Thoracic aorta (tissue), 2 donors: ENCODE results near the gene ZFC3H1. TPM values are rescaled to one million over a fixed set of nuclear protein-coding genes. Genes with fewer than 3 reads are reported as not detected.

ENCODE experiments used
- ATAC-seq: fragments of 150-250 bp; one replicate; pipeline ENCODE4 v1.8.0; 2017; ENCODE audit warnings: low read depth; ENCODE audit not compliant: insufficient number of reproducible peaks, low FRiP score
- DNase-seq: peaks from one replicate; pipeline ENCODE4 v3.0.0-alpha.2; 2020; ENCODE audit warnings: low spot score
- H3K27ac ChIP-seq, 2 donors: fragments of 200-600 bp; sonication (generic); 1 replicate in 1 of 2; 2 replicates in 1 of 2; pipeline ENCODE4 v1.5.1; 2016; ENCODE audit warnings: mild to moderate bottlenecking in 2 of 2, moderate library complexity in 2 of 2
- H3K27me3 ChIP-seq: fragments of 200-600 bp; sonication (generic); replicated peaks from 2 replicates; pipeline ENCODE4 v1.6.0; 2016; ENCODE audit warnings: mild to moderate bottlenecking; ENCODE audit not compliant: insufficient read depth
- H3K36me3 ChIP-seq: fragments of 200-600 bp; sonication (generic); one replicate; pipeline ENCODE4 v1.5.1; 2016
- H3K4me1 ChIP-seq, 2 donors: fragments of 200-600 bp; sonication (generic); 1 replicate in 1 of 2; 2 replicates in 1 of 2; pipeline versions ENCODE4 v1.5.1 to v1.6.0; 2016; ENCODE audit warnings: low read depth in 2 of 2, mild to moderate bottlenecking in 1 of 2; ENCODE audit not compliant: control insufficient read depth in 1 of 2
- H3K4me3 ChIP-seq: fragments of 200-600 bp; sonication (generic); 2 replicates; pipeline ENCODE4 v1.5.1; 2016; ENCODE audit warnings: mild to moderate bottlenecking
- H3K9me3 ChIP-seq: fragments of 200-600 bp; sonication (generic); 2 replicates; pipeline ENCODE4 v1.5.1; 2016
- total RNA-seq, 2 donors: library from RNA; depleted of rRNA; stranded (reverse); fragments of >200 nt; gene quantifications; one replicate each; pipeline versions ENCODE4 v1.1.0 to v1.2.3, GENCODE V29; 2016
- TF ChIP-seq, protein P1 (sequence below): fragments of 200-600 bp; sonication (generic); IDR thresholded peaks from one replicate; pipeline ENCODE4 v1.5.1; 2019; ENCODE audit warnings: antibody characterized with exemption

Gene ZFC3H1
- total RNA-seq, 2 donors from 2014 or later: 48.6 to 101 TPM

GRCh38 chr12:71661977-71662530, 1.6 kb downstream of the ZFC3H1 start:
- no peak for ATAC-seq
- Histone ChIP-seq H3K4me3 (peak overlapping the region; percentile 86), H3K9me3 (no peaks in the 10 kb centered on the region), H3K4me1 (peaks cover 14 to 35% of the 10 kb centered on the region in 2 donors), H3K27me3 (no peaks in the 10 kb centered on the region), H3K27ac (peak overlapping the region in 1 of 2 donors; percentile 96), H3K36me3 (peaks cover 24% of the 10 kb centered on the region)
- no peak for DNase-seq
- TF ChIP-seq, protein P1, sequence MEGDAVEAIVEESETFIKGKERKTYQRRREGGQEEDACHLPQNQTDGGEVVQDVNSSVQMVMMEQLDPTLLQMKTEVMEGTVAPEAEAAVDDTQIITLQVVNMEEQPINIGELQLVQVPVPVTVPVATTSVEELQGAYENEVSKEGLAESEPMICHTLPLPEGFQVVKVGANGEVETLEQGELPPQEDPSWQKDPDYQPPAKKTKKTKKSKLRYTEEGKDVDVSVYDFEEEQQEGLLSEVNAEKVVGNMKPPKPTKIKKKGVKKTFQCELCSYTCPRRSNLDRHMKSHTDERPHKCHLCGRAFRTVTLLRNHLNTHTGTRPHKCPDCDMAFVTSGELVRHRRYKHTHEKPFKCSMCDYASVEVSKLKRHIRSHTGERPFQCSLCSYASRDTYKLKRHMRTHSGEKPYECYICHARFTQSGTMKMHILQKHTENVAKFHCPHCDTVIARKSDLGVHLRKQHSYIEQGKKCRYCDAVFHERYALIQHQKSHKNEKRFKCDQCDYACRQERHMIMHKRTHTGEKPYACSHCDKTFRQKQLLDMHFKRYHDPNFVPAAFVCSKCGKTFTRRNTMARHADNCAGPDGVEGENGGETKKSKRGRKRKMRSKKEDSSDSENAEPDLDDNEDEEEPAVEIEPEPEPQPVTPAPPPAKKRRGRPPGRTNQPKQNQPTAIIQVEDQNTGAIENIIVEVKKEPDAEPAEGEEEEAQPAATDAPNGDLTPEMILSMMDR: no peak

DNA sequence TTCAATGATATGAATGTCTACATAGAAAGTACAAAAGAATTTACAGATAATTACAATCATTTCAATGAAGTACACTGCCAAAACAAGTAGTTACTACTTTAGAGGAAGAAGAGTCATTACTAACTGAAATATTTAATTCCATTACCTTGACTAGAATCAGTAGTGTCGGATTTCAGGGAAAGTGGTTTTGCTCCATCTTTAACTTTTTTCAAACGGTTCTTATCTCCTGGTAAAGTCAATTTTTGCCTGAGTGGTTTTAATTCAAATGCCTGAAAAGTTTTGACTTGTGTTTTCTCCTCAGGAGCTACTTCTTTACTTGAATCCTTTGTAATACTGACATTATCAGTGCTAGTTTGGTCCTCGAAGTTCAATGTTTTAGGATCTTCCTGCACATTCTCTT, 6.9 kb downstream of the ZFC3H1 start:
- no peak overlapping the region for H3K4me3 ChIP-seq
- no peak for DNase-seq
- H3K36me3 ChIP-seq: peaks cover 30% of the 10 kb centered on the region
- H3K9me3 ChIP-seq: no peaks in the 10 kb centered on the region
- TF ChIP-seq, protein P1: no peak
- H3K27me3 ChIP-seq: no peaks in the 10 kb centered on the region
- no peak for ATAC-seq
- peaks cover 23 to 37% of the 10 kb centered on the region in 2 donors for H3K4me1 ChIP-seq
- H3K27ac ChIP-seq: no peak overlapping the region

DNA sequence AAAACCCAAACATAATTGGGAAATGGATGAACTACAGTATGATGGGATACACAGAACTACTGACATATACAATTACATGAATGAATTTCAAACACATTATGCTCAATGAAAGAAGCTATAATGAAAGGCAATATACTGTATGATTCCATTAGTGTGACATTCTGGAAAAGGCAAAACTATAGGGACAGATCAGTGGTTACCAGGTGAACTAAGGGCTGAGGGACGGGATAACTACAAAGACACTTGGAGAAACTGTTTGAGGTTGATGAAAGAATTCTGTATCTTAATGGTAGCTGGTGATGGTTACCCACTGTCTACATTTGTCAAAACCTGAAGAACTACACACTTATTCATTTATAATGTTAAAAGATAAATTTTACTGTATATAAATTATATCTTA, 7.7 kb downstream of the ZFC3H1 start:
- Histone ChIP-seq H3K9me3 (no peaks in the 10 kb centered on the region), H3K36me3 (peaks cover 30% of the 10 kb centered on the region), H3K4me3 (no peak overlapping the region), H3K4me1 (peaks cover 18 to 35% of the 10 kb centered on the region in 2 donors), H3K27ac (no peak overlapping the region), H3K27me3 (no peaks in the 10 kb centered on the region)
- no peak for DNase-seq
- no peak for ATAC-seq
- TF ChIP-seq, protein P1: no peak

GRCh38 chr12:71655495-71655894, 8.2 kb downstream of the ZFC3H1 start:
- no peak for DNase-seq
- H3K4me1 ChIP-seq: peaks cover 16 to 33% of the 10 kb centered on the region in 2 donors
- H3K9me3 ChIP-seq: no peaks in the 10 kb centered on the region
- no peak for ATAC-seq
- peaks cover 30% of the 10 kb centered on the region for H3K36me3 ChIP-seq
- H3K4me3 ChIP-seq: no peak overlapping the region
- no peak overlapping the region for H3K27ac ChIP-seq
- H3K27me3 ChIP-seq: no peaks in the 10 kb centered on the region
- TF ChIP-seq, protein P1: no peak

DNA sequence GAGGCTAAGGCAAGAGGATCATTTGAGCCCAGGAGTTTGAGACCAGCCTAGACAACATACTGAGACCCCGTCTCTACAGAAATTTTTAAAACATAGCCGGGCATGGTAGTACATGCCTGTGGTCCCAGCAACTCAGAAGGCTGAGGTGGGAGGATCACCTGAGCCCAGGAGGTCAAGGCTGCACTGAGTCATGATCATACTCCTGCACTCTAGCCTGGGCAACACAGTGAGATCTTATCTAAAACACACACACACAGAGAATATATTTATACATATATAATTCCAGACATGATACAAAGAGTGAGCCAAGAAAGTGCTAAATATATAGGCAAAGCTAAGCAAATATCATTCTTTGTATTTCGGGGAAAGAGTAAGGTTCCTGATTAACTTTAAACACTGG, 9.4 kb downstream of the ZFC3H1 start:
- Histone ChIP-seq H3K27ac (no peak overlapping the region), H3K27me3 (no peaks in the 10 kb centered on the region), H3K9me3 (no peaks in the 10 kb centered on the region), H3K36me3 (peaks cover 22% of the 10 kb centered on the region), H3K4me1 (peaks cover 13 to 28% of the 10 kb centered on the region in 2 donors), H3K4me3 (no peak overlapping the region)
- ATAC-seq (no peak), DNase-seq (no peak)
- TF ChIP-seq, protein P1: no peak
